HepG2 (cell line): ENCODE measurements around the gene COX4I1.

ENCODE experiments used
- NR1H2 ChIP-seq: sonication (generic); formaldehyde crosslinking; IDR thresholded peaks from 2 replicates; pipeline ENCODE4 v1.8.1; 2022; ENCODE audit warnings: low read depth, missing genetic modification reagents, borderline replicate concordance
- TBX2 ChIP-seq: sonication (generic); formaldehyde crosslinking; IDR thresholded peaks from 2 replicates; pipeline ENCODE4 v1.5.0; 2020; ENCODE audit warnings: missing genetic modification reagents, mild to moderate bottlenecking, borderline replicate concordance
- TF ChIP-seq, protein P1 (sequence below): sonication (generic); formaldehyde crosslinking; IDR thresholded peaks from 2 replicates; pipeline ENCODE4 v1.4.0; 2020; ENCODE audit warnings: missing genetic modification reagents

DNA sequence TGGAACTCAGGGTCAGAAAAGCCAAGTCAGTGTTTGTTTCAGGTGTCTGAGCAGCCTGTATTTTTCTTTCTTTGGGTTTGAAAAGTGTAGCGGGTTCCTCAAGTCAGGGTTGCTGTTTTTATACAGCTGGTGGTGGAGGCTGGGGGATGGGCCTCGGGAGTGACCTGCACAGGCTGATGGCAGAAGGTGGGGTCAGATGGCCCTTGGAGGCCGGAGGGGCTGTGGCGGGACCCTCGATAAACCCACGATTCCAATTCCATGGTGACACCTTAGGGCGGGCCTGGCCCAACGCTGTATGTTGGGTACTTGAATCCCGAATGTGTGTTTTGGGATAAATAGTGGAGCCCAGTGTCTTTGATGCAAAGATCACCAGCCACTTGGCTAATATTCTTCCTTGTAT is 28.7 kb downstream of the COX4I1 start:
- TF ChIP-seq TBX2 (CRISPR knock-in tag) (no peak), NR1H2 (CRISPR knock-in tag) (no peak)
- TF ChIP-seq, protein P1, sequence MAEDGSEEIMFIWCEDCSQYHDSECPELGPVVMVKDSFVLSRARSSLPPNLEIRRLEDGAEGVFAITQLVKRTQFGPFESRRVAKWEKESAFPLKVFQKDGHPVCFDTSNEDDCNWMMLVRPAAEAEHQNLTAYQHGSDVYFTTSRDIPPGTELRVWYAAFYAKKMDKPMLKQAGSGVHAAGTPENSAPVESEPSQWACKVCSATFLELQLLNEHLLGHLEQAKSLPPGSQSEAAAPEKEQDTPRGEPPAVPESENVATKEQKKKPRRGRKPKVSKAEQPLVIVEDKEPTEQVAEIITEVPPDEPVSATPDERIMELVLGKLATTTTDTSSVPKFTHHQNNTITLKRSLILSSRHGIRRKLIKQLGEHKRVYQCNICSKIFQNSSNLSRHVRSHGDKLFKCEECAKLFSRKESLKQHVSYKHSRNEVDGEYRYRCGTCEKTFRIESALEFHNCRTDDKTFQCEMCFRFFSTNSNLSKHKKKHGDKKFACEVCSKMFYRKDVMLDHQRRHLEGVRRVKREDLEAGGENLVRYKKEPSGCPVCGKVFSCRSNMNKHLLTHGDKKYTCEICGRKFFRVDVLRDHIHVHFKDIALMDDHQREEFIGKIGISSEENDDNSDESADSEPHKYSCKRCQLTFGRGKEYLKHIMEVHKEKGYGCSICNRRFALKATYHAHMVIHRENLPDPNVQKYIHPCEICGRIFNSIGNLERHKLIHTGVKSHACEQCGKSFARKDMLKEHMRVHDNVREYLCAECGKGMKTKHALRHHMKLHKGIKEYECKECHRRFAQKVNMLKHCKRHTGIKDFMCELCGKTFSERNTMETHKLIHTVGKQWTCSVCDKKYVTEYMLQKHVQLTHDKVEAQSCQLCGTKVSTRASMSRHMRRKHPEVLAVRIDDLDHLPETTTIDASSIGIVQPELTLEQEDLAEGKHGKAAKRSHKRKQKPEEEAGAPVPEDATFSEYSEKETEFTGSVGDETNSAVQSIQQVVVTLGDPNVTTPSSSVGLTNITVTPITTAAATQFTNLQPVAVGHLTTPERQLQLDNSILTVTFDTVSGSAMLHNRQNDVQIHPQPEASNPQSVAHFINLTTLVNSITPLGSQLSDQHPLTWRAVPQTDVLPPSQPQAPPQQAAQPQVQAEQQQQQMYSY (CRISPR knock-in tag): no peak
